ENCODE results near the gene CCT6B.

Gene CCT6B

GRCh38 chr17:34990921-34991365 lies 29.7 kb upstream of the CCT6B start:
- no peaks in the 10 kb centered on the region; the same call in 1 of the 2 replicates for H3K79me2 ChIP-seq (ENCODE audit: insufficient read depth, low read length)
- no peak overlapping the region for H3K9ac ChIP-seq (ENCODE audit: low read depth, low read length)
- no peaks in the 10 kb centered on the region for H3K4me1 ChIP-seq (ENCODE audit: insufficient read depth, low read length)
- H3K27ac ChIP-seq (ENCODE audit: low read length): no peak overlapping the region
- no peak overlapping the region for H3K4me2 ChIP-seq (ENCODE audit: insufficient read depth, low read length)
- no peaks in the 10 kb centered on the region for H3K27me3 ChIP-seq (ENCODE audit: insufficient read depth, low read length, poor library complexity)
- no peak overlapping the region for H3K4me3 ChIP-seq (ENCODE audit: low read depth in 1 of 2, low read length in 2 of 2)
- ATAC-seq (ENCODE audit: insufficient read depth, low read depth): no peak
- DNase-seq: no peak
- no peaks in the 10 kb centered on the region for H3K9me3 ChIP-seq (ENCODE audit: insufficient read depth, low read length, severe bottlenecking)
- TF ChIP-seq CTCF (IDR thresholded peaks at IDR 0.05; ENCODE audit: borderline replicate concordance, extremely low read depth, low read length, poor library complexity, severe bottlenecking): no peak
- TF ChIP-seq EZH2 (IDR thresholded peaks at IDR 0.05; ENCODE audit: borderline replicate concordance, low read depth, low read length, severe bottlenecking): no peak
- no peaks in the 10 kb centered on the region for H4K20me1 ChIP-seq (ENCODE audit: insufficient read depth, low read length)
- H3K36me3 ChIP-seq (ENCODE audit: insufficient read depth, low read length): peaks cover 91% of the 10 kb centered on the region
- H2AFZ ChIP-seq (ENCODE audit: low read depth, low read length): no peak overlapping the region

GRCh38 chr17:34989473-34989872 lies 28.2 kb upstream of the CCT6B start:
- H4K20me1 ChIP-seq (ENCODE audit: insufficient read depth, low read length): no peaks in the 10 kb centered on the region
- H3K27me3 ChIP-seq (ENCODE audit: insufficient read depth, low read length, poor library complexity): no peaks in the 10 kb centered on the region
- H3K4me2 ChIP-seq (ENCODE audit: insufficient read depth, low read length): no peak overlapping the region
- no peak overlapping the region for H3K27ac ChIP-seq (ENCODE audit: low read length)
- no peak overlapping the region for H3K4me3 ChIP-seq (ENCODE audit: low read depth in 1 of 2, low read length in 2 of 2)
- H3K4me1 ChIP-seq (ENCODE audit: insufficient read depth, low read length): peaks cover under 1% of the 10 kb centered on the region; the same call in 1 of the 2 replicates
- DNase-seq: no peak
- no peak overlapping the region for H3K9ac ChIP-seq (ENCODE audit: low read depth, low read length)
- no peak overlapping the region for H2AFZ ChIP-seq (ENCODE audit: low read depth, low read length)
- peaks cover under 1% of the 10 kb centered on the region; the same call in 1 of the 2 replicates for H3K79me2 ChIP-seq (ENCODE audit: insufficient read depth, low read length)
- H3K9me3 ChIP-seq (ENCODE audit: insufficient read depth, low read length, severe bottlenecking): no peaks in the 10 kb centered on the region
- peaks cover 89% of the 10 kb centered on the region for H3K36me3 ChIP-seq (ENCODE audit: insufficient read depth, low read length)
- no peak for ATAC-seq (ENCODE audit: insufficient read depth, low read depth)
- TF ChIP-seq CTCF (IDR thresholded peaks at IDR 0.05; ENCODE audit: borderline replicate concordance, extremely low read depth, low read length, poor library complexity, severe bottlenecking) (no peak), EZH2 (IDR thresholded peaks at IDR 0.05; ENCODE audit: borderline replicate concordance, low read depth, low read length, severe bottlenecking) (no peak)

- no peak for ATAC-seq (ENCODE audit: insufficient read depth, low read depth)
- H3K9ac ChIP-seq (ENCODE audit: low read depth, low read length): no peak overlapping the region
- no peak overlapping the region for H3K4me3 ChIP-seq (ENCODE audit: low read depth in 1 of 2, low read length in 2 of 2)
- H4K20me1 ChIP-seq (ENCODE audit: insufficient read depth, low read length): no peaks in the 10 kb centered on the region
- no peaks in the 10 kb centered on the region for H3K27me3 ChIP-seq (ENCODE audit: insufficient read depth, low read length, poor library complexity)
- H3K4me1 ChIP-seq (ENCODE audit: insufficient read depth, low read length): peaks cover 9% of the 10 kb centered on the region; the same call in 1 of the 2 replicates
- no peak overlapping the region for H3K4me2 ChIP-seq (ENCODE audit: insufficient read depth, low read length)
- DNase-seq: no peak
- H3K9me3 ChIP-seq (ENCODE audit: insufficient read depth, low read length, severe bottlenecking): no peaks in the 10 kb centered on the region
- TF ChIP-seq EZH2 (IDR thresholded peaks at IDR 0.05; ENCODE audit: borderline replicate concordance, low read depth, low read length, severe bottlenecking): no peak
- TF ChIP-seq CTCF (IDR thresholded peaks at IDR 0.05; ENCODE audit: borderline replicate concordance, extremely low read depth, low read length, poor library complexity, severe bottlenecking): no peak
- peaks cover 9% of the 10 kb centered on the region; the same call in 1 of the 2 replicates for H3K79me2 ChIP-seq (ENCODE audit: insufficient read depth, low read length)
- H3K27ac ChIP-seq (ENCODE audit: low read length): no peak overlapping the region
- no peak overlapping the region for H2AFZ ChIP-seq (ENCODE audit: low read depth, low read length)
- H3K36me3 ChIP-seq (ENCODE audit: insufficient read depth, low read length): peaks cover 89% of the 10 kb centered on the region
Measured at GRCh38 chr17:34988644-34989043, 27.4 kb upstream of the CCT6B start.

GRCh38 chr17:34987232-34987631 lies 26.0 kb upstream of the CCT6B start:
- TF ChIP-seq CTCF (IDR thresholded peaks at IDR 0.05; ENCODE audit: borderline replicate concordance, extremely low read depth, low read length, poor library complexity, severe bottlenecking): no peak
- no peak for TF ChIP-seq EZH2 (IDR thresholded peaks at IDR 0.05; ENCODE audit: borderline replicate concordance, low read depth, low read length, severe bottlenecking)
- peaks cover 84% of the 10 kb centered on the region for H3K36me3 ChIP-seq (ENCODE audit: insufficient read depth, low read length)
- H3K9me3 ChIP-seq (ENCODE audit: insufficient read depth, low read length, severe bottlenecking): no peaks in the 10 kb centered on the region
- H3K9ac ChIP-seq (ENCODE audit: low read depth, low read length): no peak overlapping the region
- peaks cover 23% of the 10 kb centered on the region for H3K4me1 ChIP-seq (ENCODE audit: insufficient read depth, low read length)
- no peak overlapping the region for H2AFZ ChIP-seq (ENCODE audit: low read depth, low read length)
- no peak for DNase-seq
- H3K4me2 ChIP-seq (ENCODE audit: insufficient read depth, low read length): no peak overlapping the region
- H3K27me3 ChIP-seq (ENCODE audit: insufficient read depth, low read length, poor library complexity): no peaks in the 10 kb centered on the region
- peaks cover 23% of the 10 kb centered on the region for H3K79me2 ChIP-seq (ENCODE audit: insufficient read depth, low read length)
- no peak for ATAC-seq (ENCODE audit: insufficient read depth, low read depth)
- H3K4me3 ChIP-seq (ENCODE audit: low read depth in 1 of 2, low read length in 2 of 2): no peak overlapping the region
- H4K20me1 ChIP-seq (ENCODE audit: insufficient read depth, low read length): no peaks in the 10 kb centered on the region
- no peak overlapping the region for H3K27ac ChIP-seq (ENCODE audit: low read length)

Data from DND-41 (cell line).